Stomach (tissue), 4 donors: ENCODE results near the gene PPEF1.

Experiments used
- POLR2A ChIP-seq, 4 donors: fragments of 450-650 bp; IDR thresholded peaks; one replicate each; pipeline ENCODE4 v1.6.1; 2016; ENCODE audit warnings: antibody characterized with exemption in 4 of 4, control low read depth in 2 of 4, mild to moderate bottlenecking in 1 of 4, moderate library complexity in 1 of 4
- TF ChIP-seq, protein P1 (sequence below), 7 experiments: fragments of 450-650 bp in 4 of 7; fragments of 200-600 bp in 3 of 7; sonication (generic) in 3 of 7; IDR thresholded peaks; one replicate each; pipeline ENCODE4 v1.5.1; 2016 to 2019; ENCODE audit warnings: antibody characterized with exemption in 7 of 7, control low read depth in 2 of 7, mild to moderate bottlenecking in 1 of 7

DNA sequence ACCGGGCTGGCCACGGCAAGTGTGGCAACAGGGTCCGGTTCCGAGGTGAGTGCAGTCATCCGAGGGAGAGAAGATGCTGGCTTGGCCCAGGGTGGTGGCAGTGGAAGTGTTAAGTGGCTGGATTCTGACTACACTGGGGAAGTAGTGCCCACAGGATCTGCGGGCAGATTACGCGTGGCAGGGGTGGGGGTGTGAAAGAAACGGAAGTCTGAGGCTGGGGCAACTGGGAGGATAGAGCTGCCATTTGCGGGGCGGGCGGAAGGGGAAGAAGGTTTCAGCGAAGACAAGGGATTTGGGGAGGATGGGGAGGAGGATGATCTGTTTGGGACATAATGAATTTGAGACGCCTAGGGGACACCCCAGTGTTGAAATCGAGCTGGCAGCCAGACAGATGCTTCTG lies 40.8 kb upstream of the PPEF1 start:
- TF ChIP-seq POLR2A (IDR thresholded peaks at IDR 0.05), result no peak
- TF ChIP-seq, protein P1, sequence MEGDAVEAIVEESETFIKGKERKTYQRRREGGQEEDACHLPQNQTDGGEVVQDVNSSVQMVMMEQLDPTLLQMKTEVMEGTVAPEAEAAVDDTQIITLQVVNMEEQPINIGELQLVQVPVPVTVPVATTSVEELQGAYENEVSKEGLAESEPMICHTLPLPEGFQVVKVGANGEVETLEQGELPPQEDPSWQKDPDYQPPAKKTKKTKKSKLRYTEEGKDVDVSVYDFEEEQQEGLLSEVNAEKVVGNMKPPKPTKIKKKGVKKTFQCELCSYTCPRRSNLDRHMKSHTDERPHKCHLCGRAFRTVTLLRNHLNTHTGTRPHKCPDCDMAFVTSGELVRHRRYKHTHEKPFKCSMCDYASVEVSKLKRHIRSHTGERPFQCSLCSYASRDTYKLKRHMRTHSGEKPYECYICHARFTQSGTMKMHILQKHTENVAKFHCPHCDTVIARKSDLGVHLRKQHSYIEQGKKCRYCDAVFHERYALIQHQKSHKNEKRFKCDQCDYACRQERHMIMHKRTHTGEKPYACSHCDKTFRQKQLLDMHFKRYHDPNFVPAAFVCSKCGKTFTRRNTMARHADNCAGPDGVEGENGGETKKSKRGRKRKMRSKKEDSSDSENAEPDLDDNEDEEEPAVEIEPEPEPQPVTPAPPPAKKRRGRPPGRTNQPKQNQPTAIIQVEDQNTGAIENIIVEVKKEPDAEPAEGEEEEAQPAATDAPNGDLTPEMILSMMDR (IDR thresholded peaks at IDR 0.05), result no peak
